Spleen (tissue), 7 donors: ENCODE measurements around the gene SOWAHA.

Source experiments
- CTCF ChIP-seq, 11 experiments: fragments of 200-600 bp in 7 of 11; fragments of 450-650 bp in 4 of 11; sonication (generic) in 4 of 11; IDR thresholded peaks in 8 of 11; conservative IDR thresholded peaks in 3 of 11; 1 replicate in 7 of 11; 2 replicates in 4 of 11; pipeline versions ENCODE4 v1.4.0 to v1.8.0; 2016 to 2021; ENCODE audit warnings: antibody characterized with exemption in 11 of 11, inconsistent platforms in 4 of 11, mild to moderate bottlenecking in 1 of 11
- POLR2A ChIP-seq, 3 donors: fragments of 450-650 bp; IDR thresholded peaks; one replicate each; pipeline ENCODE4 v1.5.1; 2017; ENCODE audit warnings: antibody characterized with exemption in 3 of 3, mild to moderate bottlenecking in 1 of 3
- POLR2AphosphoS5 ChIP-seq, 3 donors: sonication (generic); formaldehyde crosslinking; IDR thresholded peaks; one replicate each; pipeline ENCODE4 v1.5.1; 2017; ENCODE audit warnings: antibody characterized with exemption in 3 of 3
- donor health status: DM: no; HTN: no; CAD: no; lungs with moderate emphysema.
- donor health status: DM: no; HTN: no; CAD: no.
- donor health status: DM: no; HTN: no; CAD: no.

GRCh38 chr5:132840896-132841295 lies 27.8 kb downstream of the SOWAHA start:
- TF ChIP-seq CTCF (IDR thresholded peaks at IDR 0.05 in 8 of 11, conservative IDR thresholded peaks at IDR 0.05 in 3 of 11) (no peak), POLR2A (IDR thresholded peaks at IDR 0.05) (no peak), POLR2AphosphoS5 (IDR thresholded peaks at IDR 0.05) (no peak)
